Camera-type eye (tissue), 1 donor: ENCODE data around the gene LSM11. TPM values are rescaled to one million over a fixed set of nuclear protein-coding genes. Genes with fewer than 3 reads are reported as not detected.

Experiments
- total RNA-seq: library from RNA; depleted of rRNA; stranded (reverse); fragments of >200 nt; gene quantifications from one replicate; pipeline ENCODE4 v1.2.3, GENCODE V29; 2014

The LSM11 gene
- total RNA-seq = 26.8 TPM

DNA sequence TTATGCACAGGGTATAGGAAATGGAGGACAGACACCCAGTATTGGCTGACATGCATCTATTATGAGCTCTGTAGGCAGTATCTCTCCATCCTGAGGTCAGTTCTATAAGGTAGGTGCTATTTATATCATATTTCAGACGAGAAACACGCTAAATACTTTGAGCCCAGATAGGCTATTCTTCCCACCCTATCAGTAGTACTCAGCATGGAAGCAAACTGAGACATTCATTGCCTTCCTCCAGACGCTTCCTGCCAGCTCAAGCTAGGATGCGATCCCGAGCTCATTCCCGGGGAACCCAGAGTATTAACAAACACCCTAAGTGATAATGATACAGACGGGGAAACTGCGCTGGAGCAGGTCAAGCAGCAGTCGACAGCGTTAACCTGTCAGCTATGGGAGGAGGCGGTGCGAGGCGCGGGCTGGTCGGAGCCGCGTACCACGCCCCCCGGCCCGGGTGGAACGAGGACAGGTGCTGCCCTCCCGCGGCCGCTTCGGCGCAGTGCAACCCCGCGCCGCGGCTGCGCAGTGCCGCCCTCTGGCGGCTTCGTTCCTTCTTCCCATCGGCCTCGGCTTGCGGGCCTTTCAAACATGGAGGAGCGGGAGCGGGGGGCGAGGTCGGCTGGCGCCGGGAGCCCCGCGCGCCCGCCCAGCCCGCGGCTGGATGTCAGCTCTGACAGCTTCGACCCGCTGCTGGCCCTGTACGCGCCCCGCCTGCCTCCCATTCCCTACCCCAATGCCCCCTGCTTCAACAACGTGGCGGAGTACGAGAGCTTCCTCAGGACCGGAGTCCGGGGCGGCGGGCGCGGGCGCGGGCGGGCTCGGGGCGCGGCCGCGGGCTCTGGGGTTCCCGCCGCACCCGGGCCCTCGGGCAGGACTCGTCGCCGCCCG lies at the start of gene LSM11:
LSM11 (plus strand) TSS at position 550 of the 888 bp plus-strand sequence; CDS start at position 589, 39 bp downstream.

DNA sequence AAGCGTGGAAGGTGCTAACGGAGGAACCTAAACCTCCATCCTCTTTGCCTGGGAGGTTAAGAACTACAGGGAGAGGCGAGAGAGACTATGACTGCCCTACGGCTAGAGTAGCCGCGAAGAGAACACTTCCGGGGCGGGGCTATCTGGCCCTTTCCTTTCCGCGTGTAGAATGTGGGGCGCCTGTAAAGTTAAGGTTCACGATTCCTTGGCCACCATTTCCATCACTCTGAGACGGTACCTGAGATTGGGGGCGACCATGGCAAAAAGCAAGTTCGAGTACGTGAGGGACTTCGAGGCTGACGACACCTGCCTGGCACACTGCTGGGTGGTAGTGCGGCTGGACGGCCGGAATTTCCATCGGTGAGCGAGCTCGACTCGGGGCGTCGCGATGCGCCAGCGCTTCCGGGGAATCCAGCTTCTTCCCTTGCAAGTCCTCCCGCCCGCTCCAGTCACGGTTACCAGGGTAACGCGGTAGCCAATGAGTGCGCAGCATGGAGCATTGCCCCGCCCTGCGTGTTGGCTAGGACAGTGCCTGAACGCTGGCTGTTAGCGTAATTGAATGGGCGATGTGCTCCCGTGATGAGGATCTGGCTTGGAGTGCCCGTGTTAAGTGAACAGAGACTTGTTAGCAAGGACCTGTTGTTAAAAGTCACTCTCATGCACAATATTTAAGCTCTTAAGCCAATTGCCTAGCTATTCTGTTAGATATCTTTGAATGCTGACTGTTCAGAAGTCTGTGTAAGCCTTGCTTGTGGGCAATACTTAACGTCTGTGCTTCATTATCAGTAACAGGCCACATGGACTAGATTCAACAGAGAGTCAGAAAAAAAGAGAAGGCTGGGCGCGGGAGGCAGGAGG lies 12.0 kb upstream of the LSM11 start, which contains the start of gene THG1L:
THG1L (plus strand) TSS at position 149 of the 858 bp plus-strand sequence; CDS start at position 170, 21 bp downstream.

Other genes with a start within 250 kb of the LSM11 start
- gene ADAM19, start 167.9 kb upstream of the LSM11 start, total RNA-seq = 28.3 TPM
- gene SOX30, start 91.3 kb upstream of the LSM11 start, total RNA-seq = 0.16 TPM
- not detected for gene C5orf52, start 72.2 kb upstream of the LSM11 start, total RNA-seq
- gene THG1L, start 12.3 kb upstream of the LSM11 start, total RNA-seq = 13.2 TPM
- 96.4 TPM for gene CLINT1, start 115.4 kb downstream of the LSM11 start, total RNA-seq